ENCODE results near the gene MLLT6. TPM values are rescaled to one million over a fixed set of nuclear protein-coding genes. Genes with fewer than 3 reads are reported as not detected.

Gene MLLT6
- total RNA-seq, 4 donors from 2014 or later, result 46.1 to 85.0 (median 54.0) TPM

GRCh38 chr17:38719289-38719942 lies 14.3 kb downstream of the MLLT6 start:
- TF ChIP-seq CTCF (IDR thresholded peaks at IDR 0.05) (no peak), POLR2A (IDR thresholded peaks at IDR 0.05) (no peak)
- DNase-seq (ENCODE audit: low spot score in 2 of 2), result no peak
- WGBS, 2 donors, result 72 to 82% methylated on average over 20 to 29 of the region's 29 CpGs
- intact Hi-C loops (cut with DNase I; ENCODE audit: low total_unique reads), result no loop called here
- H3K4me3 ChIP-seq (ENCODE audit: low read depth, poor library complexity, severe bottlenecking), result no peak overlapping the region

- TF ChIP-seq POLR2A (IDR thresholded peaks at IDR 0.05), result no peak
- no peak for TF ChIP-seq CTCF (IDR thresholded peaks at IDR 0.05)
- 69% methylated on average over 29 to 35 of the region's 39 CpGs for WGBS, 2 donors
- no peak for DNase-seq (ENCODE audit: low spot score in 2 of 2)
- H3K4me3 ChIP-seq (ENCODE audit: low read depth, poor library complexity, severe bottlenecking), result no peak overlapping the region
- intact Hi-C loops (cut with DNase I; ENCODE audit: low total_unique reads), result no loop called here
Observed at GRCh38 chr17:38719943-38720641, 15.0 kb downstream of the MLLT6 start.

GRCh38 chr17:38720941-38721340 lies 15.9 kb downstream of the MLLT6 start:
- H3K4me3 ChIP-seq (ENCODE audit: low read depth, poor library complexity, severe bottlenecking), result no peak overlapping the region
- intact Hi-C loops (cut with DNase I; ENCODE audit: low total_unique reads), result no loop called here
- no peak for DNase-seq (ENCODE audit: low spot score in 2 of 2)
- WGBS, 2 donors, result 83 to 85% methylated on average over 6 of the region's 6 CpGs
- TF ChIP-seq CTCF (IDR thresholded peaks at IDR 0.05) (no peak), POLR2A (IDR thresholded peaks at IDR 0.05) (no peak)

- H3K4me3 ChIP-seq (ENCODE audit: low read depth, poor library complexity, severe bottlenecking), result no peak overlapping the region
- no peak for DNase-seq (ENCODE audit: low spot score in 2 of 2)
- WGBS, 2 donors, result 87 to 88% methylated on average over 7 to 15 of the region's 16 CpGs
- no peak for TF ChIP-seq POLR2A (IDR thresholded peaks at IDR 0.05)
- no peak for TF ChIP-seq CTCF (IDR thresholded peaks at IDR 0.05)
- intact Hi-C loops (cut with DNase I; ENCODE audit: low total_unique reads), result no loop called here
Observed at GRCh38 chr17:38721802-38722201, 16.7 kb downstream of the MLLT6 start.

- intact Hi-C loops (cut with DNase I; ENCODE audit: low total_unique reads), result no loop called here
- no peak for DNase-seq (ENCODE audit: low spot score in 2 of 2)
- 66 to 81% methylated on average over 8 to 9 of the region's 16 CpGs for WGBS, 2 donors
- TF ChIP-seq CTCF (IDR thresholded peaks at IDR 0.05) (no peak), POLR2A (IDR thresholded peaks at IDR 0.05) (no peak)
- no peak overlapping the region for H3K4me3 ChIP-seq (ENCODE audit: low read depth, poor library complexity, severe bottlenecking)
Observed at GRCh38 chr17:38724337-38724988, 19.4 kb downstream of the MLLT6 start.

Measured in lower leg skin (tissue), 4 donors.